NCI-H2107 treated with DMSO at 0.1 percent for 48 hours (cell line): ENCODE results near the gene NEU4.
"Not testable (repeated sequence)": the region's sequence is repeated elsewhere in the genome, so short reads cannot be mapped to it uniquely, and the experiment has no call there.

Source experiments
- DNase-seq: peaks from one replicate; lab custom pipeline; 2025; ENCODE audit not compliant: unreplicated experiment; lab: John Stamatoyannopoulos, UW

NEU4 gene

DNA sequence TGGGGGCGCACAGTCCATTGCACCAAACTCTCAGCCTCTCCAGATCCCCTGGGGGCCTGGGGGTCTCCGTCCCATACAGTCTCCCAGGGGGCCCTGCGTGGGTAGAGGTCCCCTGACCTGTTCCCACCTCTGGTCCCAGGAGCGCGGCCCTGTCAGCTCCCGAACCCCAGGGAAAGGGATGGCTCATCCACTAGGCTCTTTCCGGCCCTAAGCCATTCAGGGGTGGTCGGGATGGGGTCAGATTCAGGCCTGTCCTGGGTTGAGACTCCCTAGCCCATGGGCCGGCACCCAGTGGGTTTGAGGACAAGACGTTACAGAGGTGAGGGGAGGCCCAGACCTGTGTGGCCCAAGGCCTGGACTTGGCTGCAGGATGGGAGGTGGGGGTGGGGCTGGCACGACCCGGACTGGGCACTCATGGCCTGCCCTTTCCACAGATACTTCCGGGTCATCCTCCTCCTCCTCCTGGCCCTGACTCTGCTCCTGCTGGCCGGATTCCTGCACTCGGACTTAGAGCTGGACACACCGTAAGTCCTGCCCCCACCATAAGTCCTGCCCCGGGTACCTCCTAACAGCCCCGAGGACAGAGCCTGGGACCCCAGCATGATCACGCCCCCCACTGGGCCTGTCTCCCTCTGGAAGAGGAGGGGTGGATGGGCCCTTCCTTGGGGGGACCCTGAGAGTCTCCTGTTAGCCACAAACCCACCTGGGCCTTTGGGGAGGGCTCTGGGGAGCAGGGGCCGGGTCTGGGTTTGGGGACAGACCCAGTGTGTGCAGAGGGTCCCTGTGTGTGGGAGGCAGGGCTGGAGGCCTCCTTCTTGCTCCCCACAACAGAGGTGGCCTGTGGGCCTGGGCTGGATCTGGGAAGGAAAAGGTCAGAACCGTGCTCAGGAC, 10.1 kb upstream of the NEU4 start:
- DNase-seq: no peak

DNA sequence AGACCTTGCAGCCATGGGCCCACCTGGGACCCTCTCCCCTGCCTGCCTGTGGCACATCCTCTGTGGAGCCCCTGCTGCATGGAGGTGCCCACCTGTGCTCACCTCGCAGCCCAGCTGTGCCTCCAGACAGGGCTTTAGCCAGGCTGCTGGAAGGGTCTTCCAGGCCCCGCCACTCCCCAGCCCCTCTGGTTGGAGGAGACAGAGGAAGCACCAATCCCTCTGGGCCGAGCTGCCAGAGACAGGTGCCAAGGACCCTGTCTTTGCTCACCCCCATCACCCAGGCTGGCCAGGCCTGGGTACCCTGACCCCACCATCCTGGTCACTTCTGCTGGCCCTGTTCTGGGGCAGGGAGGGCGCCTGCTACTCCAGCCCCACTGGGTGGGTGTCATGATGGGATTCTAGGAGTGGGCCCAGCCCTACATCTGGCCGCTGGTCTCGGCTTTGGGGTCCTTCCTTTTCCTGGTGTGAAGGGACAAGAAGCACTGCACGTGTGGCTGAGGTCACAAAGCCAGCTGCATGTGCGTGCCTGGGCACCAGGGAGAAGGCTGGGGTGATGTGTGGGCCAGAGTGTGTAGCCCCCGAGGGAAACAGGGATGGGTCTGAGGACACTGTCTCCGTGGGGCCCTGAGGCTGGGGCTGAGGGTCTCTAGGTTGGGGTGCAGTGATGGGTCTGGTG, 9.3 kb upstream of the NEU4 start:
- no peak for DNase-seq

- DNase-seq: not testable (repeated sequence)
Measured at GRCh38 chr2:241800198-241800903, 8.6 kb upstream of the NEU4 start.

GRCh38 chr2:241801611-241802420, 7.2 kb upstream of the NEU4 start:
- no peak for DNase-seq

DNA sequence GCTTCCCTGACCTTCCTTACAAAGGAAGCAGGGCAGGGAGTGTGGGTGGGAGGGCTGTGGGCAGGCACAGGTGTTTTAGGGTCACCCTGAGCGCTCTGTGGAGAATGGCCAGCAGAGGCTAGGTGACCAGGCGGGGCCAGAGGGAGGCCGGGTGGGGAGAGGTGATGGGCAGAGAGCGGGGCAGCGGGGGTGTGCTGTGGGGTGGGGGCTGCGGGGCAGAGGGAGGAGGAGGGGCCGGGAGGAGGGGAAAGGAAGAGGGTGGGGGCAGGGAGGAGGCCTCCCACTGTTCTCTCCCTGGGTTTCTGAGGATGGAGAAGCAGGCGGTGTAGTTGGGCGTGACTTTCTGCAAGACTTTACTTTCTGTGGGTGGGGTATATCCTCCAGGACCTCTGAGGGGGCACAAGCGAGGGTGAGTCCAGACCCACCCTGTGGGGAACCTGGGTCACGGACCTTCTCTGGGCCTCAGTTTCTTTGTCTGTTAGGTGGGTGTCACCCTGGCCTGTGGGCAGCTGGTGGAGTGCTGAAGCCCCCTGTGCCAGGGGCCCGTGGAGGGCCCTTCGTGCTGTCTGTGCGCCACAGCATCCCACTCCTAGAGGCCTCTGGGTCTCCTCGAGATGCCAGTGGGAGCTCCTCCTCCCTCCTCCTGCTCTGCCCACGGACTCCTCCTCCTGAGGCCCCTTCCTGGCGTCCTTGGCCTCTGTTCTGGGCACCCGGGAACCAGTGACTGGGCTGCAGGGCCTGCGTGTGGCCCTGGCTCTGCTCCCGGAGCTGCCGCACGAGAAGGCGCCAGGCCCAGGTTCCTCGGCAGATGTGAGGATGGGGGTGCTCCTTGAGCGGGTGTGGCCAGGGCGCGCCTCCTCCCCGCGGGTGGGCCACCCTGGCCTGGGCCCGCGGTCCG, 6.3 kb upstream of the NEU4 start:
- DNase-seq: no peak

DNA sequence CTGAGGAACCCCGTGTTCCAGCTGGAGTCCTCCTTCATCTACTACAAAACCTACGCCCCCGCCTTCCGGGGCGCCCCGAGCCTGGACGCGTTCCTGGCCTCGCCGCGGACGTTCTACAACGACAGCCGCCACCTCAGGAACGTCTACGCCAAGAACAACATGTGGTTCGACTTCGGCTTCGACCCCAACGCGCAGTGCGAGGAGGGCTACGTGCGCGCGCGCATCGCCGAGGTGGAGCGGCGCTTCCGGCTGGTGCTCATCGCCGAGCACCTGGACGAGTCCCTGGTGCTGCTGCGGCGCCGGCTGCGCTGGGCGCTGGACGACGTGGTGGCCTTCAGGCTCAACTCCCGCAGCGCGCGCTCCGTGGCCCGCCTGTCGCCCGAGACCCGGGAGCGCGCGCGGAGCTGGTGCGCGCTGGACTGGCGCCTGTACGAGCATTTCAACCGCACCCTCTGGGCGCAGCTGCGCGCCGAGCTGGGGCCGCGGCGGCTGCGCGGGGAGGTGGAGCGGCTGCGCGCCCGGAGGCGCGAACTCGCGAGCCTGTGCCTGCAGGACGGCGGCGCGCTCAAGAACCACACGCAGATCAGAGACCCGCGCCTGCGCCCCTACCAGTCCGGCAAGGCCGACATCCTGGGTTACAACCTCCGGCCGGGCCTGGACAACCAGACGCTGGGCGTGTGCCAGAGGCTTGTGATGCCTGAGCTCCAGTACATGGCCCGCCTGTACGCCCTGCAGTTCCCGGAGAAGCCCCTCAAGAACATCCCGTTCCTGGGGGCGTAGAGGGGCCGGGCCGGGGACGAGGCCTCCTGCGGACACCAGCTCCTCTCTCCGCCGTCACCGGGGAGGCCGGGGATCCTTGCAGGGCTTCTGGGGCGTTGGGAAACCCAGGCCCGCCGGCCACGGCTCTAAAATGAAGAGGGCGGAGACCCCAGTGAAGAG, 5.3 kb upstream of the NEU4 start:
- no peak for DNase-seq

DNA sequence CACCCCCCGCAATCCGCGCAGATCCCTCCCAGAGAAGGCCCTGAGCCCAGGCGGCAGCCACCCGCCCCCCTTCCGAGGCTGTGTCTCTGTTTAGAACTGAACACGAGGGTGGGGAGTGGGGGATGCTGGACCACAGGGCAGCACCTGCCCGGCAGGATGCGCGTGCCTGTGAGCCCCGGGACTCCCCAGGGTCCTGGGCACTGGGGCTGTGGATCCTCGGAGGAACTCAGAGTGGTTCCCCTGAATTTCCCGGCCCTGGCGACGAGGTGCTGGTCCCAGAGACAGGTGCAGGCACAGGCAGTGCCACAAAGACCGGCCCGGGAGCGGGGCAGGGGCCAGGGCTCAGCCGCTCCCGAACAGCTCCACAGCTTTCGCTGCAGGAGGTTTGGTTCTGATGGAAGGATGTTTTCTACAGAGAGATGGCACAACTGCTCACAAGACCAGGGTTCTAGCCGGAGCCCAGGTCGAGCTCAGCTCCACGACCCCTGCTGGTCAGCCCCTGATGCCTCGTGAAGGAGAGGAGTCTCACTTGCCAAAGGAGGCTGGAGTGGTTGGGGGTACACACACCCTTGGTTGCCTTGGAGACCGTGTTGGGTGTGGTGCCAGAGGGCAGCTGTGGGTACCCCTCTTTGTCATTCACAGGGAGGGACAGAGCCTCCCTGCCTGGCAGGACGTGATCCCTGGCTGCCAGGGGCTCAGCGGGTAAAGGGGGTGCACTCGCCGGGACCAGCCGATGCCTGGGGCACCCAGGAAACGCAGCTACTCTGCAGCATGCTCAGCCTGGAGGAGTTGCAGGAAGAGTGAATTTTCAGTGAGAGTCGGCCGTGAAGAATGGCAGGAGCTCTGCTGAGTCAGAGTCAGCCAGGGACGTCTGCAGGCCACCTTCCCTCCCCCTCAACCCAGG, 4.4 kb upstream of the NEU4 start:
- no peak for DNase-seq

GRCh38 chr2:241806217-241806616, 2.8 kb upstream of the NEU4 start:
- not testable (repeated sequence) for DNase-seq

- DNase-seq: no peak
Measured at GRCh38 chr2:241808051-241808720, 807 bp upstream of the NEU4 start.

DNA sequence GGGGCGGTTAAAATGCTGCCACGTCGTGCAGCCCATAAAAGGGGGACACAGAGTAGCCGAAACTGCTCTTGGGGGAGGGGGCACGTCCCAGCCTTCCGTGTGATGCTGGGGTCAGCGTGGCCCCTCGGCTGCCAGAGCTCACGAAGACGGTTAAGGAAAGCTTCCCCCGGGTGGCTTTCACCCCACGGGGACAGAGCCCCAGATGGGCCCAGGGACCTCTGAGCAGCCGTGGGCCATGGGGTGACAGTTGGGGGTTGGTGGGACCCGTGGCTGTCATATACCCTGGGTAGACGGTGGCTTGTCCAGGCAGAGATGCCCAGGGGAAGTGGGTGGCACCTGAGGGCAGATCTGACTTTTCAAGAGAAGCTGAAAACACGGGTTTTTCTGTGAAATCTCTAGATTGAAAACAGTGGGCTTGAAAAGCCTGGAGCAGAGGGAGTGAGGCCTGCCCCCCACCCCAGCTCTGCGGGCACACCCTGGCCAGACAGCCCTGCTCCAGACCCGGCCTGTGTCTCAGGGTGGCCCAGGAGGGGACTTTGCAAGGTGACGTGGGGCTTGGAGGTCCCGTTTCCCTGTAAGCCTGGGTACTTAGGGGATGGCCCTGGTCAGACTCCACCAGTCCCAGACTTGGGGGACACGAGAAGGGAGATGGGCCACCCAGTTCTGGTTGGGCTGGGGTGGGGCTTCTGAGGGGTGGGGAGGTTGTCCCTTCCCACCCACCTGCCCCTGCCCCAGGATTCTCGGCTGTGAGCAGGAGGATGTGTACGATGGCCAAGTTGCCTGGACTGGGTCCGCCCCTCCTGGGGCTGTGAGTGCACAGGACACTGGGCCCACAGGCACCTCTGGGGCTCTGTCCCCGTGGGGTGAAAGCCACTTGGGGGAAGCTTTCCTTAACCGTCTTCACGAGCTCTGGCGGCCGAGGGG, 652 bp downstream of the NEU4 start:
- DNase-seq: no peak

DNA sequence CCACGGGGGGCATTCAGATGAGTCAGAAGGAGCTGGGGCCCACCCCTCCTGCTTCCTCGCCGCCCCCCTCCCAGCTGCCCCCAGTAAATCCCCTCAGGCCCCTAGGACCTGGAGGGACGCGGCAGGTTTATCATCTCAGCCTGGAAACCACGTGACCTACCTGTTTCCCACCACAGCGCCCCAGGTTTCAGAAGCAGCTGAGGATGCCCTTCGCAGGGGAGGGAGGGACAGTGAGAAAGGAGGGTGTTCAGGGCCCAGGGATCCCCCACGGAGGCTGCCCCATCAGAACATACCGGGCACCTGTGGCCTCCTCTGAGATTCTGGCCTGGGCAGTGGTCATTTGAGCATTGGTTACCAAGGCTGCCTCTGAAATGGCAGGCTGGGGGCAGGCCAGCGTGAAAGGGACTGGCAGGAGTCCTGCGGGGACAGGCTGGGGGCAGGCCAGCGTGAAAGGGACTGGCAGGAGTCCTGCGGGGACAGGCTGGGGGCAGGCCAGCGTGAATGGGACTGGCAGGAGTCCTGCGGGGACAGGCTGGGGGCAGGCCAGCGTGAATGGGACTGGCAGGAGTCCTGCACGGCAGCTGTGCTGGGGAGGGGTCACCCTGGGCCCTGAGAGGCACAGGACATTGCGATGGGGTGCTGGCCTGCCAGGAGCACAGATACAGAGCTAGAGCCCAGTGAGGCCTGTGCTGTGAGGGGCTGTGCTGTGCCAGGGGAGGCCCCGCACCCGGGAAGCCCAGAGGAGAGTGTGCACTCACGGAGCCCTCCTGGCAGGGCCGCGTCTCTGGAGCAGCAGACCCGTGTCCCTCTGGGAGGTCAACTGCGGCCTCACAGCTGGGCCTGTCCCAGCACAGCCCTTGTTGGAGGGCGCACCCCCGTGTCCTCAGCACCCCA, 1.6 kb downstream of the NEU4 start:
- no peak for DNase-seq

DNA sequence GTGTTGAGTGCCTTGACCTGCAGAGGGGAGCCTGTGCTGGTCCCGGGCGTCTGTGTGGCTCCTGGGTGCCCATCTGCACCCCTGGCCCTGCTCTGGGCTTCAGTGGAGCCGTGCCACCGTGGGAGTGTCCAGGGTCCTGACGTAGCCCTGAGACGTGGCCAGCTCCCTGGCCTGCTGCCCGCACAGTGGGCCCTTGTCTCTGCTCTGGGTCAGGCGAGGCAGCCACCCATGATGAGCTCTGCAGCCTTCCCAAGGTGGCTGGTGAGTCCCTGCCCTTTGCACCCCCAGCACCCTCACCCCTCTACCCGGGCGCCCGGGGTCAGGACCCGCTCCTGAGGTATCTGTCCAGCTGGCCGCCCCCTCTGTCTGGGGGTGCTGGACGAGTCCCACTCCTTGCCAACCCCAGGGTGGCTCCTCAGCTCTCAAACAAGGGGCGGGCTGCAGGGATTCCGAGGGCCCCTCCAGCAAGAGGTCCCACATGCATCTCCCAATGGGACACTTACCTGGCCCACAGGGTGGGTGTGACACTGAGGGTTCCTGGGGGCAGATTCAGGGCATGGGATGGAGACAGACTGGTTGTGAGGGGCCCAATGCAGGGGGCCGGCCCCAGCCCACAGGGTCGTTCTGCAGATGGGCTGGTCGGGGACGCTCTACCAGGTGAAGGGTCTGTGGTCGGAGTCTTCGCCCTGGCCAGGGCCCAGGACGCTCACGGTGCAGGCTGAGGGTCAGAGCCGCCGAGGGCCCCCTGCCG, 2.4 kb downstream of the NEU4 start:
- DNase-seq: no peak

- no peak for DNase-seq
Measured at GRCh38 chr2:241811952-241812729, 3.1 kb downstream of the NEU4 start.
